Hypothalamus (tissue), 51 donors: Measurements from ENCODE around the gene PSMC2.

Source experiments
- DNase-seq, 51 donors: peaks; one replicate each; lab custom pipeline; 2025; lab: John Stamatoyannopoulos, UW

The PSMC2 gene

DNA sequence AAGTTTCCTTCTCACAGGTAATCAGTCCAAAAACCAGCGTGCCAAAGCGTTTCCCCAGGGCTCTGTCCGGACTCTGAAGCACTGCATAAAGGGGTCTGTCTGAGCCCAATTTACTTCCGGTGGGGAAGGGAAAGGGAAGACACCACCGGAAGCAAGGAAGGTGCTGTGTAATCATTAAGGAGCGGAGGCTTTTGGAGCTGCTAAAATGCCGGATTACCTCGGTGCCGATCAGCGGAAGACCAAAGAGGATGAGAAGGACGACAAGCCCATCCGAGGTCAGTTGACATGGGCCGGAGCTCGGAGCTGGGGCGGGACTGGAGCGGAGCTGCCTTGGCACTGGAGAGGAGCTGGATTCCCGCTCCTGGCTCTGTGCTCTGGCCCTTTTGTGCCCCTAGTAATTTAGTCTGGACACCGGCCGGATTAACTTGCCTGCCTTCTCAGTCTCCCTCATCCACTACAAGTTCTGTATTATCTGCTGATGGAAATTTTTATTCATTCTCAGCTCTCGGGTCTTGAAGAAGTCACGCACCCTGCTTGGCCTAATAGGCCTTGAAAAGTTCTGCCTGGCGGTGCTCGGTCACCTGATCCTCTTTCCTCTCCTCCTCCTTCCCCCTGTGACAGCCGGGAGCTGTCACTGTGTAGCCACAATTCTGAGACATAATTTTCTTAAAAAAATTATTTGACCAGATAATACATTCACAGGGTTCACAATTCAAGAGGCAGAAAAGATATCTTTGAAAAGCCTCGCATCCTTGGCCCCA is at the start of gene PSMC2:
PSMC2 (plus strand) TSS at position 137 of the 761 bp plus-strand sequence; CDS start at position 206, 69 bp downstream.
- DNase-seq, result peak in 49 of 51 donors; percentile 14 to 91 (median 67)

DNA sequence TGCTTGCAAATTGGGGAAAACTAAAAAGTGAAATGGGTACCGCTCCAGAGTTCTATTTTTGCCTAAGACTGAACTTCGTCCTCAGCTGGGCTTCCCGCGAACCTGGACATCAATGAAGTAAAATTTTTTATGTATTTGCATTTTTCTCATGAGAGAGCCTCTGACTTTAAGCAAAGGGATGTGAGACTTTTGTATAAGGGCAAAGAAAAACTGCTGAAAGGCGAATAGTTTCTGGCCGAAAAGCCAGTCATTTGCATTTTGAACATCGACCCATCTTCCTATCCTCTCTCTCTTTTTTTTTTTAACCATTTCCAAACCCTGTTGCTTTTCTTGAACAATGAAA is 49.6 kb upstream of the PSMC2 start:
- no peak for DNase-seq

DNA sequence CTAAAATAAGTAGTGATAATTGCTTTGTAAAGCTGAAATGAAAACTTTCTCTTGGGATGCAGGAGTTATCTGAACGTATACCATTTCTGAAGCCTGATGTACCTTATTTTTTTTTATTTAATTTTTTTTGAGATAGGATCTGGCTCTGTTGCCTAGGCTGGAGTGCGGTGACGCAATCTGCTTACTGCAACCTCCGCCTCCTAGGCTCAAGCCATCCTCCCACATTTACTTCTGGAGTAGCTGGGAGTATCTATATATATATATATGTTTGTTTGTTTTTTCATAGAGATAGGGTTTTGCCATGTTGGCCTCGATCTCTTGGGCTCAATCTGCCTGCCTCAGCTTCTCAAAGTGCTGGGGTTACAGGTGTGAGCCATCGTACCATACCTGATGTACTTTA is 47.8 kb upstream of the PSMC2 start:
- no peak for DNase-seq

- DNase-seq, result no peak
Observed at GRCh38 chr7:103301441-103301840, 46.0 kb upstream of the PSMC2 start.

GRCh38 chr7:103307503-103308231 is 39.8 kb upstream of the PSMC2 start:
- DNase-seq, result no peak

GRCh38 chr7:103314852-103315251 is 32.6 kb upstream of the PSMC2 start:
- no peak for DNase-seq

DNA sequence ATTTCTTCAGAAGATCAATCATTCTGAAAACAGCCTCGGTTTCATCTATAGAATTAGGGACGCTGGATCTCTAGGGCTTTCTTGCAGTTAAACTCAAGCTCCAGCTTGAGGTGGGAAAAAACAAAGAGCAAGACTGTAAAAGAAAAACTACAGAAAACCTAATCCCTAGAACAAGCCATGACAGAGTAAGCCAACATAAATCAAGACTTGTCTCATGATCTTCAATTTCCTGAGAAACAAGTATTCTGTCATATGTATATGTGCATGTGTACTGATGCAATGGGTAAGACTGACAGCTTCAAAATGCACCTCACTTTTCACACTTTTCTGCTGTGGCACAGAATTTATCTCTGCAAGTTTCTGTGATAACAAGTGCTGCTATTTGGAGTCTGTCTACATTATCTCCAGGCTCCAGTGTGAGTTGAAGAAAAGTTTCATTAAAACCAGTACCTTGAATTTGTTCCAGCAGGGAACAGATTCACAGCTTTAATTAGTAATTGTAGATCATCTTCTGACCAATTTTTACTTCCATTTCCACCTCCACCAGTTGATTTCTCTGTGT is 31.0 kb upstream of the PSMC2 start:
- DNase-seq, result no peak

DNA sequence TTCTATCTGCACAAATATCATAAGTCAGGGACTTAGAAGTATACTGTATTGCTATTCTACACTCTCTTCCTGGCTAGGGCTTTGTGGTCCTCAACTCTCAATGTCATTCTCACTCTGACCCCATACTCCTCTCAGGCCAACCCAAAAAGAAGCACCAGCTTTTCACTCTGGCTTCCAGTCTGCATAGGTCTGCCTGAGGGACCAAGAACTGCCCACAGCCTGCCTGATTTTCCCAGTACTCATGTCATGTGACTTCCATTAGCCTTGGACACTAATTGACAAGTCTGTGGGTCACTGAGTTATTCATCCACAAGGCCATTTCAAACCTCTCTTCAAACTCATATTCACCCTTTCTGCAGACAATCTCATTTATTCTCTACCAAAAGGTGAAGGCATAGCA is 30.4 kb upstream of the PSMC2 start:
- no peak for DNase-seq

GRCh38 chr7:103325744-103326143 is 21.7 kb upstream of the PSMC2 start:
- DNase-seq, result no peak

GRCh38 chr7:103336761-103337160 is 10.7 kb upstream of the PSMC2 start:
- no peak for DNase-seq

DNA sequence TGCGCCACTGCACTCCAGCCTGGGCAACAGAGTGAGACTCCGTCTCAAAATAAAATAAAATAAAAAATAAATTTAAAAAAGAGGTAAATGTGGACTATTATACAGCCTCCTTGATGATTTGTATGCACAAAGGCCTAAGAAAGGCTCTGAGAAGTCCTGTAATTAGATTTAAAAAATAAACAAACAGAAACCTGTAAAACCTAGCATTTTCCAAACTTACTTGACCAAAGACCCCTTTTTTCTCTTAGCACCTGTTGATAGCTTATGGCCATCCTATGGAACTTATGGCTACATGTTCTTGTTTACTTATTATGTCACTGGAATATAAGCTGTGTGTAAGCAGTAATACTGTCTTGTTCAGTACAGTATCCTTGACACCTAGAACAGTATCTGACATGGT is 8.6 kb upstream of the PSMC2 start:
- DNase-seq, result no peak

DNA sequence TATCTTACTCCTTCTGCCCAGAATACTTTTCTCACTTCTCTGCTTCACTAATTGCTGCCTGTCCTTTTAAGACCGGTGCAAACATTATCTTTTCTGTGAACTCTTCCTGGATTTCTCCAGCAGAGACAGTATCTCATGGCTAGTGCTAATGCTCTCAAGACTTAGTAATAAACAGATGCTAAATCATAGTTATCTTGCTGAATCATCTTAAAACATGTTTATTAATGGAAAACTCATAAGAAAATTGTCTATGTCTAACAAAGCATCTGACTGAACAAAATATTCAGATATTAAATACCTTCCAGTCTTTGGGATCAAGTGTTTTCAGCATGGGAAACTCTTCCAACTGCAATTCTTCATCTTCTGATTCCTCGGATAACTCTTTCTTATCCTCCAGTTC is 6.0 kb upstream of the PSMC2 start:
- no peak for DNase-seq

- no peak for DNase-seq
Observed at GRCh38 chr7:103343332-103343731, 4.1 kb upstream of the PSMC2 start.

- DNase-seq, result peak in 13 of 51 donors; percentile 16 to 72 (median 39)
Observed at GRCh38 chr7:103343758-103344452, 3.5 kb upstream of the PSMC2 start.

DNA sequence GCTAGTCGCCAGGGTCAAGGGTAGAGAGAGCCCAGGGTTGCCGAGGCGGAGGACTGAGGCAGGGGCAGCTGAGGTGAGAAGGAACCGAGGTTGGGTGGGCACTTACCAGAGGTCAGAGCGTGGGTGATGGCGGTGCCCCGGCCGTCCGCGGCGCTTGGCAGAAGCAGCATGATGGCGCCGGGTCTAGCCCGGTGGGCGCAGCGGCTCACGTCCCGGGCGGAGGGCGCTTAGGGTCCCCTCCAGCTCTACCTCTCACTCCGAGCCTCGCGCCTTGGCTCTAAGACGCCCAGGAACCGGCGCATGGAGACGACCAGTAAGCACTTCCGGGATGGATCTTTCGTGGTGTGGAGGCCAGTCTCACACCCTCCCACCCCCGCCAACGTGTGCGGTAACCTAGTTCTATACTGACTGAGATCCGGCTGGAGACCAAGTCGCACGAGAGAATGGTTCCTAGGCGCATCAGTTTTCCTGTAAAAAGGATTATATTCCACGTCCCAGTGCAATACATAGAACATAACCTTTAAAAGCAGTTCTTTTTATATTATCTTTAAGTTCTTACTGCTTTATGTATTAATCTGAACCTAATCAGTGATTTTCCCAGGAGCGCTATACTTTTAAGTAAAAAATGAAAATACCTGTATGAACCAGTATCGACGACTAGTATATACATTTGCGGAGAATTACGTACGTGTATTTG is 2.8 kb upstream of the PSMC2 start, which contains the start of gene DNAJC2:
DNAJC2 (minus strand) TSS at position 315 of the 697 bp plus-strand sequence; CDS start at position 170, 145 bp downstream.
- peak; percentile 16 to 91 (median 72) for DNase-seq

- no peak for DNase-seq
Observed at GRCh38 chr7:103346396-103346795, 1.0 kb upstream of the PSMC2 start.

- no peak for DNase-seq
Observed at GRCh38 chr7:103348452-103348851, 1.0 kb downstream of the PSMC2 start.

DNA sequence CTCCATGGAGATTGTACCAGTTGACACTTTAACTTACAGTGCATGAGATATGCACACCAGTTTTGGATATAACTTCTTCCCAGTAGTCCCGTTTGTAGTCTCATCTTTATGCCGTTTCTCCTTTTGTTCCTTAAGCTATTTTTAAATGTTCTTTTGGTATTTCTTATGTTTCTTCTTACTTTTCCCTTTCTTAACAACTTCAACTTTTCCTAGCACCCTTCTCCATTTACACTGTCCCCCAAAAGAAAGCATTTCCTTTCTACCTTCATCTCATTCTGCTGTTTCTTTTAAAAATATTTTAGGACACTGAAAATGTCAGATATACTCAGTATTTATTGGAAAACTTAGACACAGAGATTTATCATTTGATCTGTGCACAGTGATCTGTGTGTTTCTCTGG is 1.5 kb downstream of the PSMC2 start:
- DNase-seq, result no peak

DNA sequence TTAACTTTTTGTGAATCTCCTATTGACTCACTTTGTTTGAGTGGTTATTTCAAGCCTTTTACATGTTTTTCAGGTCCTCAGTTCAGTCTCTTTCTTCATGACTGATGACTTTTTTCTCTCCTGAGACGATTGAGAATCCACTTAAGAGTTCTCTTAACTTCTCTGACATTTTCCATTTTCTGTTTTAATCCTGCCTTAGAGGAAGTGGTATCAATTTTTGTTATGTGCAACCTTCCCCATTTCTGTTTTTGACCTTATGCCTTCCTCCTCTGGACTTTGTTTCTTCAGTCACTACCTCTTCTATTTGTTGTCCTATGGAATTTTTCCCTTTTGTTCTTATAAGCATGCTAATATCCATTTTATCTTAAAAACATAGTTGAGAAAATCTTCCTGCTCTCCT is 2.4 kb downstream of the PSMC2 start:
- DNase-seq, result no peak

DNA sequence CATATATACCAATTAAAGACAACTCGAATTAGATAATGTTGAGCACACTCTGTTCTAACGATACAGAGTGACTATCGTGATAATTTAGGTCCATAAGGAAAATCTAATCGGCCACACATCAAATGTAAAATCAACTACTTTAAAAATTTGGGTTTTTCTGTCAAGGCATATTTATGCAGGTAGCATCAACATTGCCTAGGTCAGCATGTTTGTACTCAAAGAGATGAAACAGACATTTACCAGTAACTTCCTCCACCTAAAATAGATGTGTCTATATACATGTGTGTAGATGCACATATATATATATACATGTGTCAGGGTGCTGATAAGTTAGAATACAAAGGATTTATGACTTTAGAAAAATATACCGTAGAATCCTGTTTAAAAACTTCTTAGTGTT is 22.0 kb downstream of the PSMC2 start:
- no peak for DNase-seq
